ENCODE results near the gene ADSS2. TPM values are rescaled to one million over a fixed set of nuclear protein-coding genes. Genes with fewer than 3 reads are reported as not detected.

Gene ADSS2
- total RNA-seq, 1 experiment from 2014 or later: 73.9 TPM

DNA sequence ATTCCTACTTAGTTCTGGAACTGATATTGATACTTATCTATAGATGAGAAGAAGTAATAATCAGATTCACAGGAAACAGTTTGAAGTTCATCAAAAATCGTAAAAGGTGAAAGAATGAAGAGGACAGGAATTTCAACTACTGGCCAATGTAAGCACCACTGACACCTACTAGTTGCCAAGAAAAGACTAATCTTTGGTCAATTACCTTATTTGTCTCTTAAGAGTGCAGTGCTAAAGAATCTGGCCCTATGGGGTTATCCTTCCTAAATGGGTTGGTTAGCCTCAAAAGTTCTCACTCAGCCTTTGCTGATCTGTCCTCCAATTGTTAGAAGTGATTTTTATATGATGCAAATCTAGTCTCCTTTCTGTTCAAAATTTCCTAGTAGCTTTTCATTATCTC, 29.5 kb downstream of the ADSS2 start:
- TF ChIP-seq, protein P1, sequence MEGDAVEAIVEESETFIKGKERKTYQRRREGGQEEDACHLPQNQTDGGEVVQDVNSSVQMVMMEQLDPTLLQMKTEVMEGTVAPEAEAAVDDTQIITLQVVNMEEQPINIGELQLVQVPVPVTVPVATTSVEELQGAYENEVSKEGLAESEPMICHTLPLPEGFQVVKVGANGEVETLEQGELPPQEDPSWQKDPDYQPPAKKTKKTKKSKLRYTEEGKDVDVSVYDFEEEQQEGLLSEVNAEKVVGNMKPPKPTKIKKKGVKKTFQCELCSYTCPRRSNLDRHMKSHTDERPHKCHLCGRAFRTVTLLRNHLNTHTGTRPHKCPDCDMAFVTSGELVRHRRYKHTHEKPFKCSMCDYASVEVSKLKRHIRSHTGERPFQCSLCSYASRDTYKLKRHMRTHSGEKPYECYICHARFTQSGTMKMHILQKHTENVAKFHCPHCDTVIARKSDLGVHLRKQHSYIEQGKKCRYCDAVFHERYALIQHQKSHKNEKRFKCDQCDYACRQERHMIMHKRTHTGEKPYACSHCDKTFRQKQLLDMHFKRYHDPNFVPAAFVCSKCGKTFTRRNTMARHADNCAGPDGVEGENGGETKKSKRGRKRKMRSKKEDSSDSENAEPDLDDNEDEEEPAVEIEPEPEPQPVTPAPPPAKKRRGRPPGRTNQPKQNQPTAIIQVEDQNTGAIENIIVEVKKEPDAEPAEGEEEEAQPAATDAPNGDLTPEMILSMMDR (IDR thresholded peaks at IDR 0.05; ENCODE audit: insufficient read depth in 1 of 2, low read depth in 1 of 2, low read length in 1 of 2, severe bottlenecking in 1 of 2, unreplicated experiment in 1 of 2): no peak
- no peak overlapping the region for H3K4me3 ChIP-seq (ENCODE audit: low read depth, low read length)
- DNase-seq: no peak
- Mint-ChIP-seq H3K4me1 (ENCODE audit: low read depth, unreplicated experiment) (no peaks in the 10 kb centered on the region), H3K27ac (ENCODE audit: unreplicated experiment) (no peak overlapping the region), H3K9me3 (ENCODE audit: unreplicated experiment) (no peaks in the 10 kb centered on the region), H3K27me3 (ENCODE audit: insufficient read depth, unreplicated experiment) (no peaks in the 10 kb centered on the region), H3K4me3 (ENCODE audit: unreplicated experiment) (no peak overlapping the region), H3K36me3 (ENCODE audit: insufficient read depth, unreplicated experiment) (peaks cover 56% of the 10 kb centered on the region)
- peaks cover under 1% of the 10 kb centered on the region; the same call in 1 of the 2 replicates for H3K36me3 ChIP-seq (ENCODE audit: control insufficient read depth, insufficient read depth, low read length)
- H3K27me3 ChIP-seq (replicated peaks; ENCODE audit: control insufficient read depth, insufficient read depth, low read length): no peaks in the 10 kb centered on the region
- CTCF ChIA-PET: no interaction called here
- POLR2A ChIA-PET: no interaction called here
- no peaks in the 10 kb centered on the region for H3K4me1 ChIP-seq
- BruUV-seq (replicated peaks): no TSS peak
- intact Hi-C loops (cut with micrococcal nuclease; ENCODE audit: unreplicated experiment): no loop called here
- no peaks in the 10 kb centered on the region for H3K9me3 ChIP-seq

DNA sequence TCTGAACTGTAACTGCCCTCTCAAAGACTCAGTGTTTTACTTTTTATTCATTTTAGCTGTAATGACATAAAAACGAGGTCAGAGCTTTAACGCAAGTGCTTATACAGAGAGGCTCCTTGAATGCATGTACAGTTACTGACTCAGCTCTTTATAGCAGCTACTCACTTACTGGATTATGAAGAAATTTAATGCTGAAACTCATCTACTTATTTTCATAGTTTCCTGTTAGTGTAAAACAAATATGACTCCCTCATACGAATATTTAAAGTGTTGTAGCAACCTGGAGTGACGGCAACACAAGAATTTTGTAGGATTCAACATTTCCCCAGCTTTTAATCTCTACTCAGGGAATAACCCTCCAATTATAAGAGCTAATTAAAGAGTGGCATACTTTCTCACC, 32.7 kb downstream of the ADSS2 start:
- Histone ChIP-seq H3K36me3 (ENCODE audit: control insufficient read depth, insufficient read depth, low read length) (peaks cover 1% of the 10 kb centered on the region; the same call in 1 of the 2 replicates), H3K27me3 (replicated peaks; ENCODE audit: control insufficient read depth, insufficient read depth, low read length) (no peaks in the 10 kb centered on the region), H3K9me3 (no peaks in the 10 kb centered on the region), H3K4me1 (no peaks in the 10 kb centered on the region), H3K4me3 (ENCODE audit: low read depth, low read length) (no peak overlapping the region)
- POLR2A ChIA-PET: no interaction called here
- Mint-ChIP-seq H3K27me3 (ENCODE audit: insufficient read depth, unreplicated experiment) (no peaks in the 10 kb centered on the region), H3K4me1 (ENCODE audit: low read depth, unreplicated experiment) (no peaks in the 10 kb centered on the region), H3K36me3 (ENCODE audit: insufficient read depth, unreplicated experiment) (peaks cover 62% of the 10 kb centered on the region), H3K4me3 (ENCODE audit: unreplicated experiment) (no peak overlapping the region), H3K9me3 (ENCODE audit: unreplicated experiment) (no peaks in the 10 kb centered on the region), H3K27ac (ENCODE audit: unreplicated experiment) (no peak overlapping the region)
- intact Hi-C loops (cut with micrococcal nuclease; ENCODE audit: unreplicated experiment): no loop called here
- no peak for DNase-seq
- BruUV-seq (replicated peaks): no TSS peak
- CTCF ChIA-PET: no interaction called here
- TF ChIP-seq, protein P1 (IDR thresholded peaks at IDR 0.05; ENCODE audit: insufficient read depth in 1 of 2, low read depth in 1 of 2, low read length in 1 of 2, severe bottlenecking in 1 of 2, unreplicated experiment in 1 of 2): no peak

DNA sequence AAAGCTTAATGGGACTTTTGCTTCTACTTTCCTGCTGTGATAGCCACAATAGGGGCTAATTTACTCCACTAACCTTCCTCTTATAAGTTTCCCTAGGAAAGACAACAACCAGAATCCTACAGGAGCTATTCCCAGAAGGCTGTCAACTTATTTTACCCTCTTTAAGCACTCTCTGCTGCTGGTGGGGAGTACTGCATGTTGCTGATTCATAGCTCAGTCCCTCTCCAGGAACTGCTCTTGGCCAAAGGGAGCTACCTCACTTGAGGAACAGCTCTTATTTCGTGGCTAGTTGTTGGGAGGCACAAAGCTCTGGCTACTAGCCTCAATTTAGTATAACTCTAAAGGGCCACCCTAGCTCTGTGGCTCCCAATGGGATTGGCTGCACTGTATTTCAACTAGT, 37.2 kb downstream of the ADSS2 start:
- ChIA-PET CTCF (interaction anchor here (0.5 to 1.4 kb wide), 4 partner anchors 8 to 289 kb away, joined by 3 to 4 read pairs (median 3); no protein-coding TSS in a partner anchor), POLR2A (interaction anchor here (0.5 kb wide), 1 partner anchor 420 kb away, joined by 3 read pairs; no protein-coding TSS in a partner anchor)
- Histone ChIP-seq H3K4me3 (ENCODE audit: low read depth, low read length) (no peak overlapping the region), H3K9me3 (no peaks in the 10 kb centered on the region), H3K36me3 (ENCODE audit: control insufficient read depth, insufficient read depth, low read length) (peaks cover 1% of the 10 kb centered on the region; the same call in 1 of the 2 replicates), H3K4me1 (no peaks in the 10 kb centered on the region), H3K27me3 (replicated peaks; ENCODE audit: control insufficient read depth, insufficient read depth, low read length) (no peaks in the 10 kb centered on the region)
- H3K4me3 Mint-ChIP-seq (ENCODE audit: unreplicated experiment): no peak overlapping the region
- H3K27ac Mint-ChIP-seq (ENCODE audit: unreplicated experiment): no peak overlapping the region
- TF ChIP-seq, protein P1 (IDR thresholded peaks at IDR 0.05; ENCODE audit: insufficient read depth in 1 of 2, low read depth in 1 of 2, low read length in 1 of 2, severe bottlenecking in 1 of 2, unreplicated experiment in 1 of 2): no peak
- intact Hi-C loops (cut with micrococcal nuclease; ENCODE audit: unreplicated experiment): no loop called here
- no peaks in the 10 kb centered on the region for H3K27me3 Mint-ChIP-seq (ENCODE audit: insufficient read depth, unreplicated experiment)
- DNase-seq: no peak
- H3K9me3 Mint-ChIP-seq (ENCODE audit: unreplicated experiment): no peaks in the 10 kb centered on the region
- BruUV-seq (replicated peaks): no TSS peak
- H3K36me3 Mint-ChIP-seq (ENCODE audit: insufficient read depth, unreplicated experiment): peaks cover 69% of the 10 kb centered on the region
- H3K4me1 Mint-ChIP-seq (ENCODE audit: low read depth, unreplicated experiment): no peaks in the 10 kb centered on the region
